Stimulated activated CD4-positive, alpha-beta T cell treated with anti-CD3 and anti-CD28 coated beads, Interleukin-1b, Interleukin-23, amount 100 ng/mL, for 24 hours (primary cell): ENCODE results near the gene BCR.

Experiments used
- DNase-seq, 4 experiments: peaks; one replicate each; pipeline ENCODE4 v3.0.0-alpha.2; 2020; ENCODE audit warnings: low read depth in 4 of 4, low spot score in 1 of 4

The BCR gene

DNA sequence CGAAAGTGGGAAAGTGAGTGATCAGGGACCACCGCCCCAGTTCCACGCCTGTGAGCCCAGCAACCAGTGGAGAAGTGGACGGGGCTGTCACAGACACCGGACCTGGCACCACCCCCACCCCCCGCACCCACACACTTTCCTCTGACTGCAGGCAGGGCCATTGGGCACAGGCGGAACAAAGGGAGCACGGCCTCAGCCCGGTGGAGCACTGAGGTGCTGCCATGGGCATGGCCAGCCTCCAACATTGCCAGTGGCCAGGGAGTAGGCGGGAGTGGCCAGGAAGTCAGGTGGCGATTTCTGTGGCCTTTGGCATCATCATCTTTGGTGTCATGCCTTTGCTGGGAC lies 78.5 kb downstream of the BCR start:
- DNase-seq = no peak

DNA sequence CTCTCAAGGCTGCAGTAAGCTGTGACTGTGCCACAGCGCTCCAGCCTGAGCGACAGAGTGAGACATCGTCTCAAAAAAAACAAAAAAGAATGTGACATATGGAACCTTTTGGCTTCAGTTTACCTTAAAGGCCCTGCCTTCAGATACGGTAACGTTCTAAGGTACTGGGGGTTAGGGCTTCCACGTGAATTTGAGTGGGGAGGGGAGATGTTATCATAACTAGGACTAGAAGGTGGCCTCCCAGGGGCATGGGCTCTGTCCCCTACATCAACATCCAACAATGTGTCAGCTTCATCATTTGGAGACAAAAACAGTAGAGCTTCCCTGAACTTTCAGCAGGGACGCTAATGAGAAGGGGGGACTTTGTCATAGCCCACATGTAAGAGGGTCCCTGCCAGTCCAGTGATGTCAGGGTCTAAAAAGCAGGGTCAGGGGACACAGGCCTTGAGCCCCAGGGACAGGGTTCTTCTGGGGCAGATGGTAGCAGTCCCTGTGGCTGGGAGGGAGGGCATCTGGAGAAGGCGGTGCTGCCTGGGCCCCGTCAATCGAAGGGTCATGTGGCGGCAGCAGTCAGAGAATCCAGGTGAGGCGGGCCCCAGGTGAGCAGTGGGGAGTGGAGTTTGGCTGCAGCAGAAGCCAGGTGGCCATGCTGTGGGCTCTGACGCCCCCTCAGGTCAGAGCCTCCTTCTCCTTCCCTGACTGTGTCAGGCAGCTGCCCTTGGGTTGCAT lies 79.8 kb downstream of the BCR start:
- DNase-seq = no peak

DNA sequence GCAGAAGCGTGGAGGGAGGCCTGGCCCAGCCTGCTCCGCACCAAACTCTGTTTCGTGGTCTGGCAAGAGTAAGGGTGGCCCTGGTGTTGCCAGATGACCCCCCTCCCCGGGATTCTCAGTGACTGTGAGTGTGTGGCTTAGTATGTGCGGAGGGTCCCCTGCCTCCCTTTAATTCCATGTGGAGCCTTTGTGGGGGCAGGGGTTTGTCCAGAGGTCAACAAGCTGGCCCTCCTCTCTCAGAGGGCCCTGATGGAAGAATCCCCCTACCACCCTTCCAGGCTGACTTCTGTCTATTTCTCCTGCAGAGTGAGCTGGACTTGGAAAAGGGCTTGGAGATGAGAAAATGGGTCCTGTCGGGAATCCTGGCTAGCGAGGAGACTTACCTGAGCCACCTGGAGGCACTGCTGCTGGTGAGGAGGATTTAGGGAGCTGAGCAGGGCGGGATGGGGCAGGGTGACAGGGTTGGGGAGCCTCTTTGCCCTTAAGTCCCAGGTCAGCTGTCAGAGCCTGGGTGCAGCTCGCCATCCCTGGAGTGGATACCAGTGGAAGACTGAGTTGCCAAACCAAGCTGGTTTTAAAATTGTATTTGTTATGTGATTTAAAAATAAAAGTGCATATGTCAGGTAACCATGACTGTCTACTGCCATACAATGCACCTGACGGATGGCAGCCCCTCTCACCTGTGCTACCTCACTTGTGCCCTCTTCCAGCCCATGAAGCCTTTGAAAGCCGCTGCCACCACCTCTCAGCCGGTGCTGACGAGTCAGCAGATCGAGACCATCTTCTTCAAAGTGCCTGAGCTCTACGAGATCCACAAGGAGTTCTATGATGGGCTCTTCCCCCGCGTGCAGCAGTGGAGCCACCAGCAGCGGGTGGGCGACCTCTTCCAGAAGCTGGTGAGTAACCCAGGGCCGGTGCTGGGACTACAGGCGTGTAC lies 80.6 kb downstream of the BCR start:
- no peak for DNase-seq

DNA sequence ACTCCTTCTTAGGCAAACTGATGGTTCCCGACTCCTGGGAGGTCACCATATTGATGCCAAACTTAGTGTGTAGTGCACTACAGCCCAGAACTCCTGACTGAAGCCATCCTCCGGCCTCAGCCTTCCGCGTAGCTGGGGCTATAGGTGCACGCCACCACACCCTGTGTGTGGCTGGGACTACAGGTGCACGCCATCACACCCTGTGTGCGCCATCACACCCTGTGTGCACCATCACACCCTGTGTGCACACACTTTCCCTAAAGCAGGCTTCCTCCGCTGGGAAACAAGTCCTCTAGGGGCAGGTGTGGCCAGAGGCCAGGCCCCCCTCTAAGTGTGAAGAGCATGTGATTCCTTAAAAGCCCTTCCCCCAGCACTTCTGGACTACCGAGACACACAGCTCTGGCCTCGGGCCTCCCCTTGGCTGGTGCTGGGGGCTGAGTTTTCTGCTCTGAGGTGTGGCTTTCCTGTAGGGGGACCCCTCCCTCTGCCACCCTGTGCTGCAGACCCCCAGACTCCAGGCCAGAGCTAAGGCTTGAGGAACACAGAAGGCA lies 81.7 kb downstream of the BCR start:
- no peak for DNase-seq

DNA sequence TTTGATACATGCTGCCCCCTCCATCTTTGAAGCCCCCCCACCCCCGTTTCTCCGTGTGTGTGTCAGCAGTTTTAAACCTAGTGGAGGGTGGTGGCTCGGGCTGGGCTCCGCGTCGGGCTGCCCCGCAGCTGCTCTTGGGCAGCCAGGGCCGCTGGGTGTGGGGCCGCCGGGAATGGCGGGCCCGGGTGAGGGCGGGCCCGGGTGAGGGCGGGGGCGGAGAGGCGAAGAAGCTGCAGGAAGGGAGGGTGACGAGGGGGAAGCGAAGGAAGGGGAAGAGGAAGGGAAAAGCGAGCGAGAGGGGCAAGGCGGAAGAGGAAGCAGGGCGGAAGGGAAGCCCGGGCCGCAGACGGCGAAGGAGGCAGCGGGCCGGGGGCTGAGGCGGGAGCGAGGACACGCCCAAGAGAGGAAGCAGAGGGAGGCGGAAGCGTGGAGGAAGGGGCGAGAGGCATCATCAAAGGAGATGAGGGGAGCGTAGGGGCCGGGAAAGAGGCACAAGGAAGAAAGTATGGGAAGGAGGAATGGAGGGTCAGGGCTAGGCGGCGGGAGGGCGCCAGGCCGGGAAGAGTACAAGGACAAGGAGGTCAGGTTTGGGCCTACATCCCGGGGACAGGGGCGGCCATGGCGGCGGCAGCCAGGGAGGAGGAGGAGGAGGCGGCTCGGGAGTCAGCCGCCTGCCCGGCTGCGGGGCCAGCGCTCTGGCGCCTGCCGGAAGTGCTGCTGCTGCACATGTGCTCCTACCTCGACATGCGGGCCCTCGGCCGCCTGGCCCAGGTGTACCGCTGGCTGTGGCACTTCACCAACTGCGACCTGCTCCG lies 82.4 kb downstream of the BCR start:
- DNase-seq = no peak

DNA sequence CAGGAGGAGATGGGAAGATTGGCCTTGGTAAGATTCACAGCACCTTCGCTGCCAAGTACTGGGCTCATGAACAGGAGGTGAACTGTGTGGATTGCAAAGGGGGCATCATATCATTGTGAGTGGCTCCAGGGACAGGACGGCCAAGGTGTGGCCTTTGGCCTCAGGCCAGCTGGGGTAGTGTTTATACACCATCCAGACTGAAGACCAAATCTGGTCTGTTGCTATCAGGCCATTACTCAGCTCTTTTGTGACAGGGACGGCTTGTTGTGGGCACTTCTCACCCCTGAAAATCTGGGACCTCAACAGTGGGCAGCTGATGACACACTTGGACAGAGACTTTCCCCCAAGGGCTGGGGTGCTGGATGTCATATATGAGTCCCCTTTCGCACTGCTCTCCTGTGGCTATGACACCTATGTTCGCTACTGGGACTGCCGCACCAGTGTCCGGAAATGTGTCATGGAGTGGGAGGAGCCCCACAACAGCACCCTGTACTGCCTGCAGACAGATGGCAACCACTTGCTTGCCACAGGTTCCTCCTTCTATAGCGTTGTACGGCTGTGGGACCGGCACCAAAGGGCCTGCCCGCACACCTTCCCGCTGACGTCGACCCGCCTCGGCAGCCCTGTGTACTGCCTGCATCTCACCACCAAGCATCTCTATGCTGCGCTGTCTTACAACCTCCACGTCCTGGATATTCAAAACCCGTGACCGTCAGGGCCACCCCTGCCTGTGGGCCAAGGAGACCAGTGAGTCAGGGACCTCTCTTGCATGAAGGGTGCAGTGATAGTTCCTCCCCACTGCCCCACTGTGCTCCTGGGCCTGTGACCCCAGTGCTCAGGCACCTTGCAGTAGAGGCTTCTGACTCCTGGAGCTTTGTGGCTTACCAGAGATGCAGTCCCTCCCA lies 83.6 kb downstream of the BCR start:
- DNase-seq = no peak

DNA sequence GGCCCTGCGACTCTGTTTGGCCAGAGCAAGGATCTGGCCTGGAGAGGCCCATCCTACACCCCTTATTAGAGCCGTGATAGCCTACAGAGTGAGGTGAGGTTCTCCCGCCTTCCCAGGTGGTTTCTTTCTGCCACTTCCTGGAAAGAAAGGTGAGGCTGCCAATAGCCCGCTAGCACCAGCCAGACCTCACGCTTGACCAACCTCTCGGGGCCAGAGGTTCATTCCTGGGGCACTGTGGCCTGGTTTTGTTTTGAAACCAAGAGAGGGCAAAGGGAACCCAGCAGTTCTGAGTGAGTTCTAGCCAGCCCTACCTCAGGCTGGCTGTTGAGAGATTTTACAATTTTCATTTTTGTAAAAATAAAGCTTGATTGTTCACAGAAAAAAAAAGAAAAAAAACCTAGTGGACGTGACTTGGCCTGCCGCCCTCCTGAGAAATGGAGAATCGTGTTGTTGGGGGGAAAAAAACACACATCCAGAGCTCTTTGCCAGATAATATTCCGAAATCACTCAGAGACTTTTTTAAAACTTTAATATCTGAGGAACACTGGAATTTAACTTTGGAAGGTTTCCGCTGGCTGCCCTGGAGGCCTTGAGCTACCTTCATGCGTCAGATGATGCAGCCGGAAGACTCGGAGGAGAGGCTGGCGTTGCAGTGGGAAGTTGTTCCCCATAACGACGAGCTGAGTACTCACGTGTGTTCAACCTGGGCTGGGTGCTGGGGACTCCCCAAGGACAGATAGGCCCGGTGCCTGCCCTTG lies 84.5 kb downstream of the BCR start:
- DNase-seq = no peak

DNA sequence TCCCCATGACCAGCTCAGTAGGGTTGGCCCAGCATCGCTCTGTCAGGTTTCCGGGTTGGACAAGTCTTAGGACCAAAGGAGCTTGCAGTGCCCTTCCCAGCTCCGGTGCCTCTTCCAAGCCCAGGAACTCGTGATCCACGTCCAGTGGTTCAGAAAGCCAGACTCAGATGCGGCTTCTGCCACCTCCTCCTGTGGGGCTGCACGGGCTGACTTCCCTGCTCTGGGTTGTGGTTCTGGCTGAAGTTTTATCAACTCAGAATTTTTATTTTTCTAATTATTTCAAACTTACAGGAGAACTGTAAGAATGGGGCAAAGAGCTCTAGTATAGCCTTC lies 85.0 kb downstream of the BCR start:
- DNase-seq = no peak

DNA sequence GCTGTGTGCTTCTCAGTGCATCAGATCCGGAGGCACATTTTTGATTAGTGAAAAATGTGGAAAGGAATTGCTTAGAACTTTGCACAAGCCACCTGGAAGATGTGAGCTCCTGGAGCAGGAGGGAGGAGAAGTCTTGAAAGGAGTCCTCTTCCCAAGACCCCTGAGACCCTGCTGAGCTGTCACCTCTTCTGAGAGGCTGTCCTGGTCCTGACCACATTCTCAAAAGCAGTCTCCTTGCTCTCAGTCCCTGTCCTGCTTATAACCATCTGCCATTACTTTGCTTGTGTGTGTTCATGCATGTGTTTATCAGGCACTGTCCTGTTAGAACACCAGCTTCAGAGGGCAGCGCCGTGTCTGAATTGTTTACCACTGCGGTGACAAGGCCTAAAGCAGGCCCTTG lies 86.5 kb downstream of the BCR start:
- DNase-seq = no peak

DNA sequence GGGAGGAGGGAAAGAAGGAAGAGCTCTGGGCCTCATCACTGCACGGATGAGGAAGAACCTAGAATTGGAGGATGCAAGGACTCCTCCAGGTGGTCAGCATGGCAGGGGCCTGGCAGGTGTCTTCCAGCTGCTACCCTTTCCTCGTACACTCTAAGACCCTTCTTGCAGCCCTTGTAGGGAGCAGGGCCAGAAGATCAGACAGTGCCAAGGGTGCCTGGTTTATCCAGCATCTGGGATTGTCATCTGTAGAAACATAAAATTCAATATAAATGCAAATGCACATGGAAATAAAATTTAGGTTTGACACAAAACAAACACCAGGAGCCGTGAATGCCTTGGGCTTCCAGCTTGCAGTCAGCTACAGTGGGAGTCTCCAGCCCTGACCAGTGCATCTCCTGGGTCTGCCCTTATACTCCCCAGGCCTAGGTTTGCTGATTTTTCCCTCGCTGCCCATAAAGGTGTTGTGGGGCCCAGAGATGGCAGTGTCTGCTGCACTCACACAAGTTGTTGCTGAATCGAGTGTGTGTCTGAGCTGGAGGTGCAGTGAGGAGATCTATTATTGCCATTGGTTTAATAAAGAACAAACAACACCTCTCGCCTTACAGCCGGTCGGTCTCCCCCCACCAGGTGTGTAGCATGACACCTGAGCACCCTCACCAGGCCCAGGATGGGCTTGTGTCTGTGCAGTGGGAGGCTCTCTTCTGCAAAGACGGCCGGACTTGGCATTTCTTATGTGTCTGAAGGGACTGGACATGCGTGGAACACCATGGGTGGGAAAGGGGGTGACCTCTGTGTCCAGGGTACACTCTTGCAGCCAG lies 87.1 kb downstream of the BCR start:
- no peak for DNase-seq

DNA sequence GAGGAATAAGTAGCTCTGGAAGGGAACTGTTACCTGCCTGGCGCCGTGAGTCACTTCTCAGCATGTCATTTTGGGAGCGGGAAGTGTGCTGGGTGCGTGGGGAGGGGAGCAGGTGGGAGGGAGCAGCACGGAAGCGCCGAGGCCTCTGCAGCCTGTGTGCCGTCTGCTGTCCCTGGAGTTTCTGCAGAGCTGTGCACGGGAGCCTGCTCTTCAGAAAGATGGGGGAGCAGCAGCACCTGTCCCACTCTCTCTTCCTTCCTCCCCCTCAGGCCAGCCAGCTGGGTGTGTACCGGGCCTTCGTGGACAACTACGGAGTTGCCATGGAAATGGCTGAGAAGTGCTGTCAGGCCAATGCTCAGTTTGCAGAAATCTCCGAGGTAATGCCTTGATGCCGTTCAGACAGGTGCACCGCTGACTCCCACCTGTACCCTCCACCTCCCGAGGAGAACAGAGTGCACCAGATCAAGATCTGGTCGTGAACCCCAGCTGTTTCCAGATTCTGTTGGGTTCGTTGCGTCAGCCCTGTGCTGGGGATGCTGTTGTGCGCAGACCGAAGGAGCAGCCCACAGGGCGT lies 87.9 kb downstream of the BCR start:
- no peak for DNase-seq

DNA sequence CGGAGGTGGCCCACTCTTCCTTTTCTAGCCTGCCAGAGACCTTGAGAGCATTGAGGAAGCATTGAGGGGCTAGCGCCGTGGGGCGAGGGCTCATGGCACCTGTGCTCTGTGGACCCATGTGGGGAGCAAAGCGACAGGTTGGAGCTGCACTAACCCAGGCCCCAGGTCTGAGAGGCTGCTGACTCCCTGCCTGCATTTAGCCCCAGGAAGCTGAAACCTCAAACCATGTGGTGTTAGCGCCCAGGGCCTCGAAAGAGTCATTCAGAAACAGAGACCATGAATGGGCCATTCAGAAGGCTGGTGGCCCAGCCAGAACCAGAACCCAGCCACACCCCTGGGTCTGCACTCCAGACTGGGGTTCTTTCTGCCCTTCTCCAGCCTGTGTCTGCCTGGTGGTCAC lies 88.6 kb downstream of the BCR start:
- no peak for DNase-seq

DNA sequence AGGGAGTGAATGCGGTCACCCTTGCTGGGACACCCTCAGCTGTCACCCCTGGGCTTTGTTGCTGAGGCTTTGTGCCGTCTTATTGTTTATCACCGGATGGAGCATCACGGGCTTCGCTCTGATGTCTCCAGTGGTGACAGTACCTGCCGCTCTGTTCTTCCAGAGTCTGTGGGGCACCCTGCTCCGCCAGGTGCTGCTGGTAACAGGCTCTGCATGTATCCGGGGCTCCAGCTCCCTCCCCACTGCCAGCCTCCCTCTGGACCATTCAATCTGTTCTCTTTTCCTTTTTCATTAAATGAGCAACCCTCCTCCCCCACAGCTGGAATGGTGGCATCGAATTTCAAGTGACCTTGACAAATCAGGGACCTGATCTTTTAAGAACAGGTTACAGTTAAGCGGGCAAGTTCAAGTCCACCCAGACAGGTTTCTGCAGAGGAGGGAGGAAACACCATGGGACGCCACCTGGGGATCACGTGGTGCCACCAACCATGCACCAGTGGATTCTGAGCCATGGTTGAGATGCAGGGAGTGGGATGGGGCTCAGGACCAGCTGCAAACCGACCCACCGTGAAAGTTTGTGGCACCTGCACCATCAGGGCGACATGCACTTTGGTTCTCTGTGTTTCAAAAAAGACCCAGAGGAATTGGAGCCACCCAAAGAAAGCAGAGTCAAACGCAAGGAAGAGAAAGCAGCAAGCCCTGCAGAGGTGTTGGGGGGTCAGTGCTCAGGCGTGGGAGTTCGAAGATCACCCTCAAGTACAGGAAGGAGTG lies 89.3 kb downstream of the BCR start:
- DNase-seq = no peak

DNA sequence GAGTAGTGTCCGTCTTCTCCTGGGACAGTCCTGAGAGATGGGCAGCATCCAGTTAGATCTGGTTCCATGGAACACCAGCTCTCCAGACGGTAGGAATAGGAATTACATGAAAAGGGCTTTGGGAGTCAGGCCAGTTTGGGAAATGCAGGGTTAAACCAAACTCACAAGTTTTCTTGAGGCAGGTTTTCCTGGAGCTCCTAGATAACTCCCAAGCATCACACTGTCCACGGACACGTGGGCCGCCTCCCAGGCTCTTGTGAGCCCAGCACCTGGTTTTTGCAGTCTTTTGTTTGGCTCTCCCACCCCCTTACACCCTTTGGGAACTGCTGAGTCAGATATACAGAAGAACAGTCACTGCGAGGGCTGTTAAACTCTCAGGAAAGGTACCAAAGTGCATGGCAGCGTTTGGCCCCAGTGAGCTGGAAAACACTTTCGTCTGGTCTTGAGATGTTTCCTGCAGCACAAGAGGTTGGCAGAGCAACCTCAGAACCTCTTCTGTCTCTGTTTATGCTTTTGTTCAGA lies 90.0 kb downstream of the BCR start:
- no peak for DNase-seq

DNA sequence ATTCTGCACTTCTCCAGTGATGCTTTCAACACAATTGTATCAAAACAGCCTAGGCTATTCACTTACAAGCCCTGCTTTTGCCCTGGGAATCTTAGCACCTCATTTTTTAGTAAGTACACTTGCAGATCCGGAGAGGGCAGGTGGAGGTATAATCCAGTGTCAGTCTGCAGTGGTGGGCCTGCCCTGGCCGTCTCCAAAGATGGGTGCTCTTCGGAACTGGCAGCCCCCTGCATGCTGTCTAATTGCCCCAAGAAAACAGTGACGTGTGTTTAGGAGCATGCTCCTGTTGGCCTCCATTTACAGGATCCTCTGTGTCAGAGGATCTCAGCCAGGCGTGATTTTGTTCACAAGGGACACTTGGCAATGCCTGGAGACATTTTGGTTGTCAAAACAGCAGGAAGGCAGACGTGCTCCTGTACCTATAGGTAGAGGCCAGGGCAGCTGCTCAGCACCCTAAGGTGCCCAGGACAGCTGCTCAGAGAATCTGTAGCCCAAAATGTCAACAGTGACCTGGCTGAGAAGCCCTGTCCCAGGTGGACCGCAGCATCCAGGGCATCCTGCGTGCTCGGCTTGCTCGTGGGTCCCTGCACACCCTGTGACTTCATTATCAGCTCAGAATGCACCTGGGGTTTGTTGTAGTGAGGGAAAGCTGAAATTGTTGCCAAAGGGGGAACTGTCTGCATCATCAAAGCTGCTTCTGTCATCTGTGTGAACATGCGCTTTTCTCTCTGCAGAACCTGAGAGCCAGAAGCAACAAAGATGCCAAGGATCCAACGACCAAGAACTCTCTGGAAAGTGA lies 90.7 kb downstream of the BCR start:
- DNase-seq = no peak

DNA sequence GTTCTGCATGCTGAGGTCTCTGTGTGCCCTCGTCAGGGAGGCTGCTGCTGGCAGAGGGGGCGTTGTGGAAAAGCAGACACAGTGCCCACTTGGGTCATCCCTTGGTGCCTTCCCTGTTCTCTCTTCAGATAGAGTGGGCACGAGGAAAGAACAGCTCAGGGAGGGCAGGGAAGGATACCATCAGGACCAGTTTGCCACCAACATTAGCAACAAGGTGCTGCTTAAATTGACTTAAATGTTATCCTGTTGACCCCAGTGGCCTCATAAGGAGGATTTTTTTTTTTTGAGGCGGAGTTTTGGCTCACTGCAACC lies 91.2 kb downstream of the BCR start:
- DNase-seq = no peak

DNA sequence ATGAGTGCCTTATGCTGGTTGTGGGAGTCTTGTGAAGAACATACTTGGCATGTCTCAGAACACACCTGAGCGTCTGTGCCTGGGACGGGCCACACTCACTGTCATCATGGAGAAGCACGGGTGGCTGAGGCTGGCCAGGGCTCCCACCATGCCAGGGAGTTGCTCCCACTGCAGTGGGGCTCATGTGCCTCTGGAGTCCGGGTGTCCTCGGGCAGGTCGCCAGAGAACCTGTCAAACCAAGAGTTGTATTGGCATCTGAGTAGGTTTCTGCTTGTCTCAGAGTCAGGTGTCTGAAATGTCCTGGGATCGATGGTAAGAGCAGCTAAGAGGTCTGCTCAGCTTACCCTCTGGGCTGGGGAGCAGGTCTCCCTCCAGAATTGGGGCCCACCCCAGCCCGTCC lies 92.1 kb downstream of the BCR start:
- DNase-seq = no peak
